ENCODE measurements around the gene NAPB. TPM values are rescaled to one million over a fixed set of nuclear protein-coding genes. Genes with fewer than 3 reads are reported as not detected.

NAPB gene
- total and polyA plus RNA-seq, 2 experiments from 2014 or later = 5.9 to 8.1 TPM

- Histone ChIP-seq H3K4me3 (no peak overlapping the region), H3K9me2 (ENCODE audit: insufficient read depth) (no peaks in the 10 kb centered on the region), H3K9ac (no peak overlapping the region), H3K27ac (no peak overlapping the region), H3K4me1 (ENCODE audit: insufficient read depth) (no peaks in the 10 kb centered on the region), H3K36me3 (ENCODE audit: low read depth) (no peaks in the 10 kb centered on the region), H3K79me2 (ENCODE audit: insufficient read depth) (no peaks in the 10 kb centered on the region), H4K20me1 (ENCODE audit: insufficient read depth) (no peaks in the 10 kb centered on the region), H2AFZ (no peak overlapping the region), H3K4me2 (ENCODE audit: unreplicated experiment) (no peak overlapping the region), H3K27me3 (replicated peaks; ENCODE audit: insufficient read depth) (no peaks in the 10 kb centered on the region), H3K9me3 (ENCODE audit: low read depth) (no peaks in the 10 kb centered on the region), H3F3A (ENCODE audit: insufficient read depth) (no peaks in the 10 kb centered on the region)
- in situ Hi-C loops (cut with MboI) = loop anchor here (5.0 to 25.0 kb wide), 2 partner anchors 648 to 1003 kb away; no protein-coding TSS in a partner anchor
- 19 to 22% methylated on average over 9 of the region's 9 CpGs for WGBS, 2 experiments (ENCODE audit: low coverage in 1 of 2, low lambda C conversion rate in 2 of 2, missing lambda C conversion rate in 2 of 2)
- TF ChIP-seq EZH2phosphoT487 (IDR thresholded peaks at IDR 0.05; ENCODE audit: insufficient read depth, low read depth) (no peak), EZH2 (IDR thresholded peaks at IDR 0.05; ENCODE audit: insufficient read depth, poor library complexity, severe bottlenecking) (no peak)
- DNase-seq = peak; percentile 76
Observed at GRCh38 chr20:23340524-23340923, 80.8 kb downstream of the NAPB start.

- Histone ChIP-seq H3K9me3 (ENCODE audit: low read depth) (no peaks in the 10 kb centered on the region), H3K36me3 (ENCODE audit: low read depth) (no peaks in the 10 kb centered on the region), H3K4me3 (no peak overlapping the region), H3K4me2 (ENCODE audit: unreplicated experiment) (no peak overlapping the region), H3K4me1 (ENCODE audit: insufficient read depth) (no peaks in the 10 kb centered on the region), H3K9me2 (ENCODE audit: insufficient read depth) (no peaks in the 10 kb centered on the region), H3F3A (ENCODE audit: insufficient read depth) (no peaks in the 10 kb centered on the region), H2AFZ (no peak overlapping the region), H3K79me2 (ENCODE audit: insufficient read depth) (no peaks in the 10 kb centered on the region), H3K27me3 (replicated peaks; ENCODE audit: insufficient read depth) (no peaks in the 10 kb centered on the region), H3K27ac (no peak overlapping the region), H3K9ac (no peak overlapping the region), H4K20me1 (ENCODE audit: insufficient read depth) (no peaks in the 10 kb centered on the region)
- TF ChIP-seq EZH2phosphoT487 (IDR thresholded peaks at IDR 0.05; ENCODE audit: insufficient read depth, low read depth) (no peak), EZH2 (IDR thresholded peaks at IDR 0.05; ENCODE audit: insufficient read depth, poor library complexity, severe bottlenecking) (no peak)
- in situ Hi-C loops (cut with MboI) = loop anchor here (5.0 to 25.0 kb wide), 3 partner anchors 285 to 1003 kb away; no protein-coding TSS in a partner anchor
- no peak for DNase-seq
- WGBS, 2 experiments (ENCODE audit: low coverage in 1 of 2, low lambda C conversion rate in 2 of 2, missing lambda C conversion rate in 2 of 2) = 71 to 83% methylated on average over 9 to 13 of the region's 13 CpGs
Observed at GRCh38 chr20:23339986-23340385, 81.3 kb downstream of the NAPB start.

GRCh38 chr20:23337312-23337711 is 84.0 kb downstream of the NAPB start:
- no peak for DNase-seq
- TF ChIP-seq EZH2 (IDR thresholded peaks at IDR 0.05; ENCODE audit: insufficient read depth, poor library complexity, severe bottlenecking) (no peak), EZH2phosphoT487 (IDR thresholded peaks at IDR 0.05; ENCODE audit: insufficient read depth, low read depth) (no peak)

GRCh38 chr20:23336476-23336875 is 84.8 kb downstream of the NAPB start:
- no peak overlapping the region for H2AFZ ChIP-seq
- WGBS, 2 experiments (ENCODE audit: low coverage in 1 of 2, low lambda C conversion rate in 2 of 2, missing lambda C conversion rate in 2 of 2) = 98 to 99% methylated on average over 5 of the region's 5 CpGs

More at GRCh38 chr20:23337312-23337711, 84.0 kb downstream of the NAPB start:
- Histone ChIP-seq H3K36me3 (ENCODE audit: low read depth) (no peaks in the 10 kb centered on the region), H3K9me3 (ENCODE audit: low read depth) (no peaks in the 10 kb centered on the region), H3F3A (ENCODE audit: insufficient read depth) (no peaks in the 10 kb centered on the region), H3K4me2 (ENCODE audit: unreplicated experiment) (no peak overlapping the region), H3K4me1 (ENCODE audit: insufficient read depth) (no peaks in the 10 kb centered on the region), H4K20me1 (ENCODE audit: insufficient read depth) (no peaks in the 10 kb centered on the region), H3K27ac (no peak overlapping the region), H3K4me3 (no peak overlapping the region), H3K9me2 (ENCODE audit: insufficient read depth) (no peaks in the 10 kb centered on the region), H2AFZ (no peak overlapping the region), H3K27me3 (replicated peaks; ENCODE audit: insufficient read depth) (no peaks in the 10 kb centered on the region), H3K79me2 (ENCODE audit: insufficient read depth) (no peaks in the 10 kb centered on the region), H3K9ac (no peak overlapping the region)
- in situ Hi-C loops (cut with MboI) = loop anchor here (10.0 to 25.0 kb wide), 2 partner anchors 283 to 1000 kb away; no protein-coding TSS in a partner anchor

More at GRCh38 chr20:23336476-23336875, 84.8 kb downstream of the NAPB start:
- TF ChIP-seq EZH2 (IDR thresholded peaks at IDR 0.05; ENCODE audit: insufficient read depth, poor library complexity, severe bottlenecking) (no peak), EZH2phosphoT487 (IDR thresholded peaks at IDR 0.05; ENCODE audit: insufficient read depth, low read depth) (no peak)
- Histone ChIP-seq H3K4me2 (ENCODE audit: unreplicated experiment) (no peak overlapping the region), H3K9ac (no peak overlapping the region), H3K27ac (no peak overlapping the region), H3K36me3 (ENCODE audit: low read depth) (no peaks in the 10 kb centered on the region), H3K4me1 (ENCODE audit: insufficient read depth) (no peaks in the 10 kb centered on the region), H3K27me3 (replicated peaks; ENCODE audit: insufficient read depth) (no peaks in the 10 kb centered on the region), H4K20me1 (ENCODE audit: insufficient read depth) (no peaks in the 10 kb centered on the region), H3K4me3 (no peak overlapping the region), H3F3A (ENCODE audit: insufficient read depth) (no peaks in the 10 kb centered on the region), H3K9me2 (ENCODE audit: insufficient read depth) (no peaks in the 10 kb centered on the region), H3K9me3 (ENCODE audit: low read depth) (no peaks in the 10 kb centered on the region), H3K79me2 (ENCODE audit: insufficient read depth) (no peaks in the 10 kb centered on the region)
- no peak for DNase-seq
- in situ Hi-C loops (cut with MboI) = loop anchor here (10.0 to 25.0 kb wide), 2 partner anchors 282 to 999 kb away; no protein-coding TSS in a partner anchor

Measured in GM23248 (cell line).